HG03442 (cell line): ENCODE data around the gene ST8SIA6.
"Not testable (repeated sequence)": the region's sequence is repeated elsewhere in the genome, so short reads cannot be mapped to it uniquely, and the experiment has no call there.

ENCODE experiments used
- ATAC-seq: cut with Tn5 transposase; IDR thresholded peaks from one replicate; pipeline ENCODE4 v1.9.1; 2021; ENCODE audit warnings: mild to moderate bottlenecking, moderate library complexity; ENCODE audit not compliant: unreplicated experiment

ST8SIA6 gene

GRCh38 chr10:17460756-17461155 lies 6.4 kb upstream of the ST8SIA6 start:
- ATAC-seq, result no peak

GRCh38 chr10:17457083-17457482 lies 2.7 kb upstream of the ST8SIA6 start:
- ATAC-seq, result no peak

GRCh38 chr10:17456032-17456548 lies 1.7 kb upstream of the ST8SIA6 start:
- ATAC-seq, result no peak

GRCh38 chr10:17455015-17455520 lies 673 bp upstream of the ST8SIA6 start:
- ATAC-seq, result no peak

GRCh38 chr10:17453373-17454091 lies 863 bp downstream of the ST8SIA6 start:
- no peak for ATAC-seq

GRCh38 chr10:17453035-17453372 lies 1.4 kb downstream of the ST8SIA6 start:
- no peak for ATAC-seq

- no peak for ATAC-seq
These were observed 2.1 kb downstream of the ST8SIA6 start for GRCh38 chr10:17452060-17452841.

GRCh38 chr10:17450024-17450423 lies 4.4 kb downstream of the ST8SIA6 start:
- ATAC-seq, result no peak

GRCh38 chr10:17445400-17445998 lies 8.9 kb downstream of the ST8SIA6 start:
- ATAC-seq, result no peak

GRCh38 chr10:17444388-17444714 lies 10.0 kb downstream of the ST8SIA6 start:
- ATAC-seq, result no peak

GRCh38 chr10:17443707-17444387 lies 10.5 kb downstream of the ST8SIA6 start:
- ATAC-seq, result peak; percentile 98

GRCh38 chr10:17438583-17438982 lies 15.8 kb downstream of the ST8SIA6 start:
- ATAC-seq, result no peak

GRCh38 chr10:17436578-17436977 lies 17.8 kb downstream of the ST8SIA6 start:
- not testable (repeated sequence) for ATAC-seq

- ATAC-seq, result no peak
These were observed 18.4 kb downstream of the ST8SIA6 start for GRCh38 chr10:17435953-17436352.

- no peak for ATAC-seq
These were observed 19.2 kb downstream of the ST8SIA6 start for GRCh38 chr10:17435187-17435586.

- no peak for ATAC-seq
These were observed 21.7 kb downstream of the ST8SIA6 start for GRCh38 chr10:17432723-17433122.

GRCh38 chr10:17431871-17432311 lies 22.5 kb downstream of the ST8SIA6 start:
- ATAC-seq, result no peak

- ATAC-seq, result no peak
These were observed 23.6 kb downstream of the ST8SIA6 start for GRCh38 chr10:17430647-17431355.

GRCh38 chr10:17429490-17429889 lies 24.9 kb downstream of the ST8SIA6 start:
- no peak for ATAC-seq

GRCh38 chr10:17428351-17429097 lies 25.9 kb downstream of the ST8SIA6 start:
- peak; percentile 73 for ATAC-seq
